Parietal lobe (tissue), 1 donor: ENCODE data around the gene NR4A1. TPM values are rescaled to one million over a fixed set of nuclear protein-coding genes. Genes with fewer than 3 reads are reported as not detected.

Experiments
- total RNA-seq: library from RNA; depleted of rRNA; stranded (reverse); fragments of >200 nt; gene quantifications from one replicate; pipeline ENCODE4 v1.2.3, GENCODE V29; 2014

Gene NR4A1
- 8.5 TPM for total RNA-seq

DNA sequence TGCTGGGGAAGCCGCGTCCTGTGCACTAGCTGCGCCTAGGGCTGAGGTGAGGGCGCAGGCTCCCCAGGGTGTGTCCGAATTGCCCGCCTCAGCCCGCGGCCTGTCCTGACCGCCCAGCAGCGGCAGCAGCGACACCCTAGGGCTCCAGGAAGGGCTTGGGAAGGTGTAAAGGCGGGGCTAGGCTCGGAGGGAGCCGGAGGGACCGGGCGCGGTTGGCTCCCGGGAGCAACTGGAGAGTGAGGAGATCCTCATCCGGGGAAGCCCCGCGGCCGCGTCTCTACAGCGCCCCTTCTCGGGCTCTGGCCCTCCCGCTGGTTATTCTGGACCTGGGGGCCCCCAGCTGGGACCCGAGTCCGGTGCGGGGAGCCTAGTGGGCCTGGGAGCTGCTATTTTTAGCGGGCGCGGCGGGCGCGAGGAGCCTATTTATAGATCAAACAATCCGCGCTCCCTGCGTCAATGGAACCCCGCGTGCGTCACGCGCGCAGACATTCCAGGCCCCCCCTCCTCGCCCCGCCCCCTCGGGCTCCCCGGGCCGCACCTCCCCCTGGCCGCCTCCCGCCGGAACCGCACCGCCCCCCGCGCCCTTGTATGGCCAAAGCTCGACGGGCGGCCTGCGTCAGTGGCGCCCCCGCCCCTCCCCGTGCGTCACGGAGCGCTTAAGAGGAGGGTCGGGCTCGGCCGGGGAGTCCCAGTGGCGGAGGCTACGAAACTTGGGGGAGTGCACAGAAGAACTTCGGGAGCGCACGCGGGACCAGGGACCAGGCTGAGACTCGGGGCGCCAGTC, at the start of gene NR4A1:
NR4A1 (plus strand) TSS at position 685 of the 784 bp plus-strand sequence. CDS start 2,887 bp downstream, outside the sequence.

DNA sequence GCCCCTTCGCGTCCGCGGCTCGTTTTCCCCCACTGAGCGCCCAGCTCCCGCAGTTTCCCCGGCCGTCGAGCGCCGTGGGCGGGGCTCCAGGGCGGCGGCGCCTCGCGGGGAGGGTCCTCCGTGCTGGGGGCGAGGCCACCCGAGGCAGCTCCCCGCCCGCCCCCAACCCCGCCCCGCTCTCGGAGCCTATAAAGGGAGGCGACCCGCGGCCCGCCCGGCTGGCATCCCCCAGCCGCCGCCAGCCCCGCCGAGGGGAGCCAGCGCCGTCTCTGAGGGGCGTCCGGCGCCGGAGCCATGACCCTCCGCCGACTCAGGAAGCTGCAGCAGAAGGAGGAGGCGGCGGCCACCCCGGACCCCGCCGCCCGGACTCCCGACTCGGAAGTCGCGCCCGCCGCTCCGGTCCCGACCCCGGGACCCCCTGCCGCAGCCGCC, 44.5 kb upstream of the NR4A1 start, which contains the start of gene TAMALIN:
TAMALIN (plus strand) TSS at position 221 of the 432 bp plus-strand sequence; CDS start at position 295, 74 bp downstream.

DNA sequence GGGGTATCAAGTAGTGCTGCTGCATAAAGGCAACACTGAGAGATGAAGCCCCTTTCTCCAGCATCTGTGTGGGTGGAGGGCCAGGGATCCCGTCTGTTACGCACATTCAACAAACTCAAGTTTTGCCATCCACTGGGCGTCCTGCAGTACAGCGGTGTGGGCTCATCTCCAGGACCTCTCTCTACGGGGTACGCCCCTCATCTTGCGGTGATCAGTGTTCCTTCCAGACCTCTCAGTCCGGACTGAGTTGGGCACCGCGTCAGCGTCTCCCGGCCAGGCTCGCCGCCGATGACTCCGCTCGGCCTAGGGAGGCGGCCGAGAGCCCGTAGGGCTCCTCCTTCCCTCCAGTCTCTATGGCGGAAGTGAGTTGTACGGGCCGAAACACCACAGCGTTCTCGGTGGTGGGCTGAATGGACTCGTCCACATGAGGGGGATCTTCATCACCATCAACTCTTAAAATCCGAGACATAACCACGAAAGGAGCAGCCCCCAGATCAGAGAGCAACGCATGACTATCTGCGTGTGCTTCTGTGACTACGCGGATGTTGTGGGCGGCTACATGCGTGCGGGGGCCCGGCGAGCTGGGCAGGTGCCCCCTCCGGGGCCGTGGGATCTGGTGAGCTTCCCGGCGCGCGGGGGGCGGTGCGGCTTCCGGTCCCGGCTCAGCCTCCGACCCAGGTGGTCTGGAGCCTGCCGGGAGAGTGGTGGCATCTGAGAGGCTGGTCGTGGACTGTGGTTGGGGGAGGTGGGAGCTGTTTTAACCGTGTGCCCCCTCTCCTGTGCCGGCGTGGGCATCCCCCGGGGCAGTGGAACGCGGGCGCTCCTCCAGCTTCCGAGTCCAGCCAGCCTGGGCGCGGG, 18.3 kb downstream of the NR4A1 start, which contains the start of gene ATG101:
ATG101 (plus strand) TSS at position 652 of the 858 bp plus-strand sequence. CDS start 3,673 bp downstream, outside the sequence.

DNA sequence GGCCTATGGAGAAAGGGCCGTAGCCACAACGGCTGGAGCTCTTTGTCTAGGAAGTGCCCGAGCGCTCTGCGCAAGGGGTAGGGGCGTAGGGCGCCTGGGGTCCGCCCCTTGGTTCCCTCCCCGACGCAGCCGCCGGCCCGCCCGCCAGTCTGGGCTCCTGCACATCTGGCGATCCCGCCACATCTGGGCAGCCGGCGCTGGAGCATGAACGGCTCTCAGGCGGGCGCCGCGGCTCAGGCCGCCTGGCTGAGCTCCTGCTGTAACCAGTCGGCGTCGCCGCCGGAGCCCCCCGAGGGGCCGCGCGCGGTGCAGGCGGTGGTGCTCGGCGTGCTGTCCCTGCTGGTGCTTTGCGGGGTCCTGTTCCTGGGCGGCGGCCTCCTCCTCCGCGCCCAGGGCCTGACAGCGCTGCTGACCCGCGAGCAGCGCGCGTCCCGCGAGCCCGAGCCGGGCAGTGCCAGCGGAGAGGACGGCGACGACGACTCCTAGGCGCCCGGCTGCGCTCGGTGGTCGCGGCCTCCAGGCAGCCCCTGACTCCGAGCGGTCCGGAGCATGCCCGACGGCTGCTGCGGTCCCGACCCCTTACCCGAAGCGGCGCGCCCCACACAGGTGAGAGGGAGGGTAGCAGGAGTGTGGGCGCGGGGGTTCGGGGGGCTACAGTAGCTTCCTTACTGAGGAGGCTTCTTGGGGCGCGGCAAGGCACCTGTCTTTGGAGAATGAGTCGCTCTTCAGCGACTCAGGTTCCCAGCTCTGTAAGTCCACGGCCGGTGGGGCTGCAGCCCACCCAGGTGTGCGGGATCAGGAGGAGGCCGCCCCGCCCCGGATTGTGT, 28.5 kb downstream of the NR4A1 start, which contains the start of gene SMIM41:
SMIM41 (plus strand) TSS at position 129 of the 827 bp plus-strand sequence; CDS start at position 205, 76 bp downstream.

Other genes starting within 250 kb of the NR4A1 start
- 0.63 TPM for gene FIGNL2, start 202.7 kb upstream of the NR4A1 start, total RNA-seq
- gene ANKRD33, start 163.3 kb upstream of the NR4A1 start, total RNA-seq, result not detected
- 6.6 TPM for gene ACVRL1, start 143.9 kb upstream of the NR4A1 start, total RNA-seq
- gene ACVR1B, start 99.7 kb upstream of the NR4A1 start, total RNA-seq, result 50.1 TPM
- gene TAMALIN, start 44.5 kb upstream of the NR4A1 start, total RNA-seq, result 3.4 TPM
- 22.2 TPM for gene ATG101, start 18.5 kb downstream of the NR4A1 start, total RNA-seq
- gene SMIM41, start 28.3 kb downstream of the NR4A1 start, total RNA-seq, result not detected
- gene KRT80, start 140.6 kb downstream of the NR4A1 start, total RNA-seq, result not detected
- not detected for gene KRT7, start 181.8 kb downstream of the NR4A1 start, total RNA-seq
- not detected for gene KRT86, start 223.2 kb downstream of the NR4A1 start, total RNA-seq
- gene KRT81, start 240.1 kb downstream of the NR4A1 start, total RNA-seq, result not detected